Mammary epithelial cell (primary cell): ENCODE data around the gene TNS1.

Experiments used
- EZH2 ChIP-seq: IDR thresholded peaks from 2 replicates; pipeline ENCODE4 v1.6.1; 2012; ENCODE audit warnings: low read length, inconsistent platforms, borderline replicate concordance
- TF ChIP-seq, protein P1 (sequence below), 2 donors: IDR thresholded peaks in 1 of 2; conservative IDR thresholded peaks in 1 of 2; 2 replicates each; pipeline ENCODE4 v1.5.1; 2011 to 2012; ENCODE audit warnings: inconsistent platforms in 2 of 2, low read length in 2 of 2, mild to moderate bottlenecking in 2 of 2, control low read depth in 1 of 2, low read depth in 1 of 2; ENCODE audit not compliant: insufficient read depth in 1 of 2; ENCODE audit errors: extremely low read depth in 1 of 2

DNA sequence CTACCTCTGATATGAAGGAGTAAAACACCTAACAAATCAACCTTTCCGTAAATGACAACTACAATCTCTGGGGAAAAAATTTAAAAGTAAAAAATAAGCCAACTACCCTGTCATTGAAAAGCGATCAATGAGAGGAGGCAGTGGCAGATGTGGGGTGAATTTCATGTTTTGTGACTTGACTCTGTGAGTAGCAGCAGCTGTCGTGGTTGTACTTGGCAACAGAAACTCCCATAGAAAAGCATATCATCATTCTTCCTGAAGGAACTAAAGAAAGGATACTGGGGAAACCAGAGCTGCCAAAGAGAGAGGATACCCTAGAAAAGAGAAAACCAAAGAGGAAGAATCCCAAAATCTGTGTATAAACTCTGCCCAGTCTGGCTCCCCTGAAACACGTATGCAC lies 236.4 kb downstream of the TNS1 start:
- TF ChIP-seq EZH2: no peak
- TF ChIP-seq, protein P1, sequence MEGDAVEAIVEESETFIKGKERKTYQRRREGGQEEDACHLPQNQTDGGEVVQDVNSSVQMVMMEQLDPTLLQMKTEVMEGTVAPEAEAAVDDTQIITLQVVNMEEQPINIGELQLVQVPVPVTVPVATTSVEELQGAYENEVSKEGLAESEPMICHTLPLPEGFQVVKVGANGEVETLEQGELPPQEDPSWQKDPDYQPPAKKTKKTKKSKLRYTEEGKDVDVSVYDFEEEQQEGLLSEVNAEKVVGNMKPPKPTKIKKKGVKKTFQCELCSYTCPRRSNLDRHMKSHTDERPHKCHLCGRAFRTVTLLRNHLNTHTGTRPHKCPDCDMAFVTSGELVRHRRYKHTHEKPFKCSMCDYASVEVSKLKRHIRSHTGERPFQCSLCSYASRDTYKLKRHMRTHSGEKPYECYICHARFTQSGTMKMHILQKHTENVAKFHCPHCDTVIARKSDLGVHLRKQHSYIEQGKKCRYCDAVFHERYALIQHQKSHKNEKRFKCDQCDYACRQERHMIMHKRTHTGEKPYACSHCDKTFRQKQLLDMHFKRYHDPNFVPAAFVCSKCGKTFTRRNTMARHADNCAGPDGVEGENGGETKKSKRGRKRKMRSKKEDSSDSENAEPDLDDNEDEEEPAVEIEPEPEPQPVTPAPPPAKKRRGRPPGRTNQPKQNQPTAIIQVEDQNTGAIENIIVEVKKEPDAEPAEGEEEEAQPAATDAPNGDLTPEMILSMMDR (conservative IDR thresholded peaks at IDR 0.05 in 1 of 2, IDR thresholded peaks at IDR 0.05 in 1 of 2; ENCODE audit: extremely low read depth in 1 of 2, insufficient read depth in 1 of 2, low read depth in 1 of 2, low read length in 2 of 2): no peak
